Neural progenitor cell (in vitro differentiated cells): ENCODE data around the gene GDPD2. TPM values are rescaled to one million over a fixed set of nuclear protein-coding genes. Genes with fewer than 3 reads are reported as not detected.

ENCODE experiments used
- DNase-seq: peaks from one replicate; pipeline ENCODE4 v3.0.0-alpha.2; 2016; ENCODE audit warnings: low spot score
- H2AFZ ChIP-seq: fragments of 200-600 bp; sonication (generic); replicated peaks from 2 replicates; pipeline ENCODE4 v1.6.1; 2016; ENCODE audit warnings: antibody characterized with exemption
- H3F3A ChIP-seq: fragments of 200-600 bp; sonication (generic); 2 replicates; pipeline ENCODE4 v1.6.1; 2016; ENCODE audit warnings: antibody characterized with exemption, low read depth
- H3K27ac ChIP-seq: fragments of 200-600 bp; sonication (generic); 2 replicates; pipeline ENCODE4 v1.5.1; 2016; ENCODE audit warnings: mild to moderate bottlenecking
- H3K27me3 ChIP-seq: fragments of 200-600 bp; sonication (generic); 2 replicates; pipeline ENCODE4 v1.6.1; 2016; ENCODE audit warnings: mild to moderate bottlenecking, moderate library complexity
- H3K36me3 ChIP-seq: fragments of 200-600 bp; sonication (generic); 2 replicates; pipeline ENCODE4 v1.5.1; 2016
- H3K4me1 ChIP-seq: fragments of 200-600 bp; sonication (generic); 2 replicates; pipeline ENCODE4 v1.6.1; 2016; ENCODE audit warnings: mixed run types
- H3K4me2 ChIP-seq: fragments of 200-600 bp; sonication (generic); 2 replicates; pipeline ENCODE4 v1.6.1; 2016
- H3K4me3 ChIP-seq: fragments of 200-600 bp; sonication (generic); 2 replicates; pipeline ENCODE4 v1.5.1; 2016
- H3K79me2 ChIP-seq: fragments of 200-600 bp; sonication (generic); 2 replicates; pipeline ENCODE4 v1.6.1; 2016; ENCODE audit warnings: low read depth
- H3K9ac ChIP-seq: fragments of 200-600 bp; sonication (generic); 2 replicates; pipeline ENCODE4 v1.6.1; 2016
- H3K9me3 ChIP-seq: fragments of 200-600 bp; sonication (generic); 2 replicates; pipeline ENCODE4 v1.5.1; 2016; ENCODE audit warnings: low read depth
- H4K20me1 ChIP-seq: fragments of 200-600 bp; sonication (generic); 2 replicates; pipeline ENCODE4 v1.6.1; 2016; ENCODE audit warnings: low read depth
- H3K27ac Mint-ChIP-seq: 3 replicates; pipeline ENCODE4 v1.8.0; 2021; ENCODE audit warnings: mixed read lengths
- H3K27me3 Mint-ChIP-seq: 2 replicates; pipeline ENCODE4 v1.8.0; 2022; ENCODE audit warnings: low read depth, mild to moderate bottlenecking, inconsistent platforms, moderate library complexity, mixed read lengths; ENCODE audit not compliant: insufficient read depth
- H3K36me3 Mint-ChIP-seq: 3 replicates; pipeline ENCODE4 v1.8.0; 2021; ENCODE audit warnings: mixed read lengths
- H3K4me1 Mint-ChIP-seq: 3 replicates; pipeline ENCODE4 v1.8.0; 2021; ENCODE audit warnings: mixed read lengths
- H3K4me3 Mint-ChIP-seq: 3 replicates; pipeline ENCODE4 v1.8.0; 2021; ENCODE audit warnings: mild to moderate bottlenecking, moderate library complexity, mixed read lengths
- H3K9me3 Mint-ChIP-seq: 3 replicates; pipeline ENCODE4 v1.8.0; 2020; ENCODE audit warnings: mixed read lengths
- CTCF ChIP-seq: fragments of 200-600 bp; sonication (generic); IDR thresholded peaks from 2 replicates; pipeline ENCODE4 v1.5.1; 2017; ENCODE audit warnings: antibody characterized with exemption, mild to moderate bottlenecking
- EZH2 ChIP-seq: fragments of 200-600 bp; sonication (generic); IDR thresholded peaks from 2 replicates; pipeline ENCODE4 v1.6.1; 2017; ENCODE audit warnings: antibody characterized with exemption, mild to moderate bottlenecking, moderate library complexity
- EZH2phosphoT487 ChIP-seq: fragments of 200-600 bp; sonication (generic); IDR thresholded peaks from 2 replicates; pipeline ENCODE4 v1.6.1; 2017; ENCODE audit warnings: antibody characterized with exemption
- total RNA-seq: library from RNA; depleted of rRNA; stranded (reverse); fragments of >200 nt; gene quantifications from 2 replicates; pipeline ENCODE4 v1.2.3, GENCODE V29; 2015; ENCODE audit warnings: low replicate concordance

The GDPD2 gene
- total RNA-seq, 1 donor from 2014 or later: 1.3 TPM

- H3K4me1 ChIP-seq: peaks cover 53% of the 10 kb centered on the region
- TF ChIP-seq EZH2phosphoT487 (no peak), CTCF (no peak), EZH2 (no peak)
- peak overlapping the region; percentile 68 for H3K4me2 ChIP-seq
- Mint-ChIP-seq H3K4me3 (no peak overlapping the region), H3K27ac (no peak overlapping the region), H3K4me1 (peaks cover 67% of the 10 kb centered on the region), H3K9me3 (no peaks in the 10 kb centered on the region), H3K27me3 (no peaks in the 10 kb centered on the region), H3K36me3 (no peaks in the 10 kb centered on the region)
- H3K4me3 ChIP-seq: no peak overlapping the region
- H3K79me2 ChIP-seq: peaks cover 83% of the 10 kb centered on the region
- H3K9ac ChIP-seq: no peak overlapping the region
- H3F3A ChIP-seq: peaks cover 36% of the 10 kb centered on the region
- H4K20me1 ChIP-seq: peaks cover 100% of the 10 kb centered on the region
- no peaks in the 10 kb centered on the region for H3K9me3 ChIP-seq
- no peak overlapping the region for H3K27ac ChIP-seq
- no peak for DNase-seq
- H3K27me3 ChIP-seq: no peaks in the 10 kb centered on the region
- no peak overlapping the region for H2AFZ ChIP-seq
- H3K36me3 ChIP-seq: no peaks in the 10 kb centered on the region
These were observed 56.3 kb downstream of the GDPD2 start for GRCh38 chrX:70479247-70479921.

- no peak overlapping the region for H3K27ac Mint-ChIP-seq
- no peaks in the 10 kb centered on the region for H3K9me3 Mint-ChIP-seq
- H3K4me3 Mint-ChIP-seq: peak overlapping the region; percentile 38
- peak overlapping the region; percentile 68 for H3K4me2 ChIP-seq
- H4K20me1 ChIP-seq: peaks cover 100% of the 10 kb centered on the region
- no peaks in the 10 kb centered on the region for H3K27me3 ChIP-seq
- H3K9me3 ChIP-seq: no peaks in the 10 kb centered on the region
- H3K4me1 ChIP-seq: peaks cover 53% of the 10 kb centered on the region
- peak; percentile 45 for DNase-seq
- TF ChIP-seq EZH2phosphoT487 (no peak), CTCF (no peak), EZH2 (no peak)
- H3K9ac ChIP-seq: no peak overlapping the region
- no peaks in the 10 kb centered on the region for H3K36me3 ChIP-seq
- no peaks in the 10 kb centered on the region for H3K27me3 Mint-ChIP-seq
- no peaks in the 10 kb centered on the region for H3K36me3 Mint-ChIP-seq
- H3K27ac ChIP-seq: peak overlapping the region; percentile 87
- H3K79me2 ChIP-seq: peaks cover 83% of the 10 kb centered on the region
- H3K4me1 Mint-ChIP-seq: peaks cover 67% of the 10 kb centered on the region
- no peak overlapping the region for H2AFZ ChIP-seq
- peaks cover 36% of the 10 kb centered on the region for H3F3A ChIP-seq
- H3K4me3 ChIP-seq: no peak overlapping the region
These were observed 57.0 kb downstream of the GDPD2 start for GRCh38 chrX:70479922-70480659.

- TF ChIP-seq EZH2 (no peak), CTCF (no peak)
- Histone ChIP-seq H2AFZ (no peak overlapping the region), H3K36me3 (no peaks in the 10 kb centered on the region), H3K4me3 (no peak overlapping the region), H3K9ac (no peak overlapping the region), H3K4me2 (peak overlapping the region; percentile 68), H4K20me1 (peaks cover 100% of the 10 kb centered on the region), H3K27ac (peak overlapping the region; percentile 87), H3K79me2 (peaks cover 83% of the 10 kb centered on the region), H3K9me3 (no peaks in the 10 kb centered on the region), H3K27me3 (no peaks in the 10 kb centered on the region), H3K4me1 (peaks cover 52% of the 10 kb centered on the region), H3F3A (peaks cover 36% of the 10 kb centered on the region)
- no peaks in the 10 kb centered on the region for H3K36me3 Mint-ChIP-seq
- H3K27ac Mint-ChIP-seq: no peak overlapping the region
- no peaks in the 10 kb centered on the region for H3K9me3 Mint-ChIP-seq
- no peak for DNase-seq
- peaks cover 62% of the 10 kb centered on the region for H3K4me1 Mint-ChIP-seq
- H3K27me3 Mint-ChIP-seq: no peaks in the 10 kb centered on the region
- no peak overlapping the region for H3K4me3 Mint-ChIP-seq
These were observed 57.5 kb downstream of the GDPD2 start for GRCh38 chrX:70480660-70481018.
